Measurements from ENCODE around the gene KIF5A.
"Not testable (repeated sequence)": the region's sequence is repeated elsewhere in the genome, so short reads cannot be mapped to it uniquely, and the experiment has no call there.

The KIF5A gene

DNA sequence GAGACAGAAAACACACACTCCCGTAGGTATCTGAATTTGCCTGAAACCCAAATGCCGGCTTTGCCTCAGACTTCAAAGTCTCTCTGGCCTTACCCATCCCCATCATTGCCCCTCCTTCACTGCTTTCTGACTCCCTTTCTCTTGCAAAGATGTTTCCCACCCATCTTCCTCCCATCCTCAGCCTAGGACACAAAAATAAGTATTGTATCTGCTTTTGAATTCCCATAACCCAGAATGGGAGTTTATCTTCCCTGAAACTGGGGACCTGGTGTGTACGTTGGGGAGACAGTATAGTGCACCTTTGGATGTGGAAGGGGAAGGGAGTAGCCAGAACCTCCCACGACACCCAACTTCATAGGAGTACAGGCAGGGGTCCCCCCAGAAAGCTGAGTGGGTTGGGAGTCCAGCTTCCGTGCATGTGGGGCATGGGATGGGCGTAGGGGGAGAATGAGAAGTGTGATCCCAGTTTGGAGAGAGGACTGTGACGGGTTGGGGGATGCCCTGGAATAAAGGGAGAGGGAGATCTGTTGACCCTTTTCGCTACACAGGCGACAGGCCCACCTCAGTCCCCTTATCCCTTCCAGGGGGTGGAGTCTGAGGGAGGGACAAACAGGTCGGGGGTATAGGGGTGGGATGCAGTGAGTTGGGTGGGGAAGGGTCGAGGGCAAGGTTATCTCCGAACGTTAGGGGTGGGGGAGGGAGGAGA is 488 bp upstream of the KIF5A start:
- Mint-ChIP-seq H3K4me3 (peak overlapping the region; percentile 66 to 81), H3K4me1 (ENCODE audit: low read depth in 2 of 2) (peaks cover 36 to 48% of the 10 kb centered on the region in 2 donors), H3K9me3 (no peaks in the 10 kb centered on the region), H3K36me3 (ENCODE audit: insufficient read depth) (peaks cover 13% of the 10 kb centered on the region), H3K27me3 (peaks cover 8 to 13% of the 10 kb centered on the region in 2 donors), H3K27ac (peak overlapping the region in 1 of 2 donors; percentile 9)
- DNase-seq (no peak), ATAC-seq (replicated peaks) (no peak)

DNA sequence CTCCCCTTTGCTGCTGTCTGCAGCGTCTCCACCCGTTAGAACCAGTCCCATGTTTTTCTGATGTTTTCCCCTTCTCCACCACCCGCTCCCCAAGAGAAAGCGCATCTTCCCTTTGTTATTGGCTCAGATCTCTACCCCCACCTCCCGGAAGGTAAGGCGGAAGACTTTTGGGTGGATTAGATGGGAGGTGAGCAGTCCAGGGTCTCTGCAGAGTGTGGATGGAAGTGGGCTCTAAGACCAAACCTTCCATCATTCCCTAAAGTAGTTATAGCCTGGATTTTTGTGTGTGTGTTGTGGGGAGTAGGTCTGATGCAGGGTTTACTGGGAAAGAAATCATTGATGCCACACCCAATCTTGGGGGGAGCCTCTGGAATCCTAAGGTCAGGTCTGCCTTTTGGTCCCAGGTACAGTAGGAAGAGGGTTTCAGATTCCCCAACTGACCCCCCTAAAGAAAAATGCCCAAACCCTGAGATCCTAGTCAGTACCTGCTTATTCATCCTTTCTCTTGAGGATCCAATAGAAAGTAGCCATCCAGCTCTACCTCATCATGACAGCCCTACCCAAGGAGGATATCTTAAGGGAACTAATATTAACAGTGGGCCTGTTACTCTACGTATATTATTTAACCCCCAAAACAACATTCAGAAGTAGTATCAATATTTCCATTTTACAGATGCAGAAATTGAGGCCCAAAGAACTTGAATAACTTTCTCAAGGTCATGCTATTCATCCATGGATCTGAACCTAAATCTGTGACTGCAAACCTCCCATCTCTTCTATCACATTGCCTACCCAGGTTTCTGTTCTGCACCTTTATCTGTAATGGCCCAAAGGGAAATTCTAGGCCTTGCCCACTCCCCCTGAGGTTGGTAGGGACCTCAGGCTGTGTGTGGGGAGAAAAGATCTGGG is 1.1 kb downstream of the KIF5A start:
- Mint-ChIP-seq H3K27ac (peak overlapping the region; percentile 0 to 12), H3K9me3 (no peaks in the 10 kb centered on the region), H3K4me1 (ENCODE audit: low read depth in 2 of 2) (peaks cover 26 to 34% of the 10 kb centered on the region in 2 donors), H3K36me3 (ENCODE audit: insufficient read depth) (peaks cover 17% of the 10 kb centered on the region), H3K4me3 (peak overlapping the region; percentile 66 to 81), H3K27me3 (peaks cover 8 to 15% of the 10 kb centered on the region in 2 donors)
- no peak for ATAC-seq (replicated peaks)
- no peak for DNase-seq

DNA sequence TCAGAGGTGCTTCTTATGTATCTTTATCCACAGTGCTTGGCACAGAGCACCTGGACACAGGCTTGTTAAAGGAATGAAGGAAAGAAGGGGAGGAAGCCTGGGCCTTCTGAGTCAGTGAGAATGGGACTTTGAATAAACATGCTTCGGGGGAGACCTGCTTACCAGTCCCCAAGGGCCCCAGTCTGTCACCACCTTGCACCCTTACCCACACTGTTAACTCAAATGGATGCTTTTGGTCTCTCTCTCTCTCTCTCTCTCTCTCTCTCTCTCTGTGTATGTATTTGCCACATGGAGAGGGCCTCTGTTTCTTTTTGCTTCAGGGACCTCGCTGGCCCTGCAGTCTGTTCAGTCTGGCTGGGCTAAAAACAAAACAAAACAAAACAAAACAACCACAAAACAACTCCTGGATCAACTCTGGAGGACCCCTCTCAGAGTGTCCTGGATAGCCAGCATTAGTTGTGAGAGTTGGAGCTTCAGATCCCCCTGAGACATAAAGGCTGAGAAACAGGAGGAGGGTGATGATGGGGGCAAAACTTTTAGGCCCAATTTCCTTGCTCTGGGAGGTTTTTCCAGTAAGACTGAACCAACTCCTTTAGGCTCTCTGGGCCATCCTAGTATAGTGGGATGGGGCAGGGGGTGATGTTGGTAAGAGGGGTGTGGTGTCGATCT is 1.9 kb downstream of the KIF5A start:
- no peak for DNase-seq

DNA sequence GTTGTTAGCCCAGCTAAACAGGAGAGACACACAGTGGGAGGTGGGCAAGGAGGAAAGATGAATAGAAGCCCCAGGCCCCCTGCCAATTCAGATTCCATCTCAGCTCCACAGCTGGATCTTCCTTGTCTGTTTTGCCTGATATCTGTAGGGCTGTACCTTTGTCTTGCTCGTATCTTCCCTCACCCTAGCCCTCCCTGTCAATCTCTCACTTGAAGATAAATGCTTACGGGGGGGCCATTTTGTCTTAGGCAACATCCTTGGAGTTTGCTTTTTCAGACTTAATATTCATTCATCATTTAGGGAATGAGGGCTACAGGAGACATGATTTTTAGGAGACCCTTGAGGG is 2.4 kb downstream of the KIF5A start:
- Mint-ChIP-seq H3K9me3 (no peaks in the 10 kb centered on the region), H3K4me1 (ENCODE audit: low read depth in 2 of 2) (peaks cover 16 to 22% of the 10 kb centered on the region in 2 donors), H3K4me3 (no peak overlapping the region), H3K27me3 (peaks cover 8 to 15% of the 10 kb centered on the region in 2 donors), H3K27ac (no peak overlapping the region), H3K36me3 (ENCODE audit: insufficient read depth) (peaks cover 6% of the 10 kb centered on the region)
- no peak for DNase-seq
- no peak for ATAC-seq (replicated peaks)

More for the DNA sequence above, 1.9 kb downstream of the KIF5A start:
- H3K4me3 Mint-ChIP-seq: peak overlapping the region in 1 of 2 donors; percentile 81
- peaks cover 19 to 27% of the 10 kb centered on the region in 2 donors for H3K4me1 Mint-ChIP-seq (ENCODE audit: low read depth in 2 of 2)
- peaks cover 8 to 15% of the 10 kb centered on the region in 2 donors for H3K27me3 Mint-ChIP-seq
- ATAC-seq (replicated peaks): no peak
- H3K36me3 Mint-ChIP-seq (ENCODE audit: insufficient read depth): peaks cover 9% of the 10 kb centered on the region
- H3K27ac Mint-ChIP-seq: peak overlapping the region in 1 of 2 donors; percentile 12
- no peaks in the 10 kb centered on the region for H3K9me3 Mint-ChIP-seq

DNA sequence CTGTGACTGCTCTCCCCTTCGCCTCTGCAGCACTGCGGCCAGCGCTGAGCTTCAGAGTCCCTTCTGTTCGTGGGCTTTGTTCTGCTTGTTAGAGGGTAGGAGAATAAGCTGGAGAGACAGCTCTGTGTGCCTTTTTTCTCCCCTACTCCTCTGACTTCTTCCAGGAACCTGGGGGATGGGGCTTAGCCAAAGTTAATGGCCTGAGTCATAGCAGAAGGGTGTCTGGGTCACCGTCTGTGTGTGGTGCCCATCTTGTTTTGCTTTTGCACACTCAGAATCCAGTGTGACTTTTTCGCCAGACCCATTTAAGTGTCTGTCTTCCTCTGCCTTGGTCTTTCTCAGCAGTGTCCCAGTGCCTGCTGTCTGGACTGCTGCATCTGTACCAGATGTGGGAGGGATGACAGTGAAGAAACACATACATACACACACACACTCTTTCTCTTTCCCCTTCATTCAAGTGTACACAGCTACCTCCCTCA is 3.0 kb downstream of the KIF5A start:
- Mint-ChIP-seq H3K36me3 (ENCODE audit: insufficient read depth) (peaks cover 4% of the 10 kb centered on the region), H3K4me3 (no peak overlapping the region), H3K27ac (no peak overlapping the region), H3K27me3 (peaks cover 8 to 15% of the 10 kb centered on the region in 2 donors), H3K9me3 (no peaks in the 10 kb centered on the region), H3K4me1 (ENCODE audit: low read depth in 2 of 2) (peaks cover 13 to 16% of the 10 kb centered on the region in 2 donors)
- no peak for ATAC-seq (replicated peaks)
- DNase-seq: no peak

DNA sequence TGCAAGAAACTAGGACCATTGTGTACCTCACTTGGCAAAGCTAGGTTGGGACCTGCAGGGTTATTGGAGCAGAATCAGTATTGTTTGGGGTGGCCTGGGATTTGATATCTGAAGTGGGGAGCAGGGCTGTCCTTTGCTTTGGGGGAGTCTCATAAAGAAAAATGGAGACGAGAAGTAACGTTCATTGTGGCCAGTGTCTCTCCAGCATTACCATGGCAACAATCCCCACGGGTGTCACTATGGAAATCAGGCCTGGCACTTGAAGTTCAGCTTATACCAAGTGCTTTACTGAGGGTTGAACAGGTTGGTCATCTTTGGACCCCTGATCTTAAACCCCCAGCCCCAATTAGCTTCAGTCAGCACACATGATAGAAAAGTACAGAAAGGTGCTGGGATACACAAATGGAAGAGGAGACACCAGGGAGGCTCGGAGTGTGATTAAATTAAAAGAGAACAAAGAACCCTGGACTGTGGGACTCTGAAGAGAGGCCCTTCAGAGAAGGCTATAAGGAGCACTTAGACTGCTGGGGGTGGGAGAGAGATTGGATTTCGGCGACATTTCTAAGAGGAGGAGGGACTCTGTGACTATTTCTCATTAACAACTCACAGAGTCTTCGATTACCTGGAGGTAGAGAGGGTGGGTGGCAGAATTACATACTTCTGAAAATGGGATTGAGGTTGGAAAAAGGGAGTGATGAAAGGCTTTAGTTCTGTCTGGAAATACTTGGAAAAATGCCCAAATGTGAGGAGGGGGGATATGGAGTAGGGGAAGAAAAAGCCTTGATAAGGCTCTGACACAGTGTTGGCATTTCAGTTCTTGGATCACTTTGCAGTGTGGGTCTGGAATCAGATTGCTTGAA is 3.7 kb downstream of the KIF5A start:
- H3K36me3 Mint-ChIP-seq (ENCODE audit: insufficient read depth): peaks cover 4% of the 10 kb centered on the region
- H3K4me3 Mint-ChIP-seq: no peak overlapping the region
- H3K27me3 Mint-ChIP-seq: peaks cover 8 to 14% of the 10 kb centered on the region in 2 donors
- H3K4me1 Mint-ChIP-seq (ENCODE audit: low read depth in 2 of 2): peaks cover 12 to 16% of the 10 kb centered on the region in 2 donors
- no peak for DNase-seq
- ATAC-seq (replicated peaks): no peak
- no peaks in the 10 kb centered on the region for H3K9me3 Mint-ChIP-seq
- no peak overlapping the region for H3K27ac Mint-ChIP-seq

DNA sequence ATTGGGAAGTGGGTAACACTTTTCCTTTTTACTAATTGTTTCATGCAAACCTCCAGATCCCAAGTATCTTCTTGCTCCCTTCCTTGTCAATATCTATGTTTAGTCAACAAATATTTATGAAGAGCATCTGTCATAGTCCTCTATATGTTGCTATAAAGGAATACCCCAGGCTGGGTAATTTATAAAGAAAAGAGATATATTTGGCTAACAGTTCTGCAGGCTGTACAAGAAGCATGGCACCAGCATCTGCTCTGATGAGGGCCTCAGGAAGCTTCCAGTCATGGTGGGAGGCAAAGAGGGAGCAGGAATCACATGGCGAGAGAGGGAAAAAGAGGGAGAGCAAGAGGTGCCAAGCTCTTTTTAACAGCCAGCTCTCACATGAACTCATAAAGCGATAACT is 4.6 kb downstream of the KIF5A start:
- DNase-seq (no peak), ATAC-seq (replicated peaks) (no peak)
- H3K27ac Mint-ChIP-seq: no peak overlapping the region
- peaks cover 9 to 11% of the 10 kb centered on the region in 2 donors for H3K4me1 Mint-ChIP-seq (ENCODE audit: low read depth in 2 of 2)
- no peaks in the 10 kb centered on the region for H3K9me3 Mint-ChIP-seq
- H3K27me3 Mint-ChIP-seq: peaks cover 8% of the 10 kb centered on the region in 2 donors
- H3K4me3 Mint-ChIP-seq: no peak overlapping the region
- H3K36me3 Mint-ChIP-seq (ENCODE audit: insufficient read depth): peaks cover 4% of the 10 kb centered on the region

DNA sequence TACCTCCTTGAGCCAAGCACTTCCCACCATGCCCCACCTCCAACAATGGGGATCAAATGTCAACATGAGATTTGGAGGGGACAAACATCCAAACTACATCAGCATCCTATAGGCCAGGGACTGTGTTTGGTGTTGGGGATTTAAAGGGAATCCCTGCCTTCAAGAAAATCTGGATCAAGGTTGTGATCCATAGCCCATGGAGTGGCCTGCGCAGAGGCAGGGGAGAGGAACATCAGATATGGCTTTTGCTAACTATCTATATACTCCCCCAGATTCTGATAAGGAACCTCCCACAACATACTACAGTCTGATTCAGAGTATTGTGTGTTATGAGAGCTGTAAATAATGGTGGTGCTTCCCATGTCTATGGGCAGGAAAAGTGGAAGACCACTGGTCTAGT is 5.1 kb downstream of the KIF5A start:
- Mint-ChIP-seq H3K4me3 (no peak overlapping the region), H3K36me3 (ENCODE audit: insufficient read depth) (peaks cover 4% of the 10 kb centered on the region), H3K9me3 (no peaks in the 10 kb centered on the region), H3K27me3 (peaks cover 8% of the 10 kb centered on the region in 2 donors), H3K27ac (no peak overlapping the region), H3K4me1 (ENCODE audit: low read depth in 2 of 2) (peaks cover 7 to 8% of the 10 kb centered on the region in 2 donors)
- ATAC-seq (replicated peaks) (no peak), DNase-seq (no peak)

DNA sequence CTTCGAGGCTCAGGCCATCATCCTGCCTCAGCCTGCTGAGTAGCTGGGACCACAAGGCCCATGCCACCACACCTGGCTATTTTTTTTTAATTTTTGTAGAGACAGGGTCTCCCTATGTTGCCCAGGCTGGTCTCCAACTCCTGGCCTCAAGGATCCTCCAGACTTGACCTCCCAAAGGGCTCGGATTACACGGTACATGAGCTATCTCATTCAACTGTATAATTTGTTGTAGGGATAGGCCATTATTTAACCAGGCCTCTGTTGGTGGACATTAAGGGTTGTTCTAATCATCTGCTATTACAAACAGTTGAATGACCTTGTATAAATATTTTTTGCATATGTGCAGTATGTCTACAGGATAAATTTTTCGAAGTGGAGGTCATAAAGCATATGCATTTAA is 9.0 kb downstream of the KIF5A start:
- DNase-seq (no peak), ATAC-seq (replicated peaks) (no peak)
- Mint-ChIP-seq H3K9me3 (no peaks in the 10 kb centered on the region), H3K4me1 (ENCODE audit: low read depth in 2 of 2) (no peaks in the 10 kb centered on the region), H3K27me3 (peaks cover 2 to 18% of the 10 kb centered on the region in 2 donors), H3K27ac (no peak overlapping the region), H3K36me3 (ENCODE audit: insufficient read depth) (peaks cover 4% of the 10 kb centered on the region), H3K4me3 (no peak overlapping the region)

DNA sequence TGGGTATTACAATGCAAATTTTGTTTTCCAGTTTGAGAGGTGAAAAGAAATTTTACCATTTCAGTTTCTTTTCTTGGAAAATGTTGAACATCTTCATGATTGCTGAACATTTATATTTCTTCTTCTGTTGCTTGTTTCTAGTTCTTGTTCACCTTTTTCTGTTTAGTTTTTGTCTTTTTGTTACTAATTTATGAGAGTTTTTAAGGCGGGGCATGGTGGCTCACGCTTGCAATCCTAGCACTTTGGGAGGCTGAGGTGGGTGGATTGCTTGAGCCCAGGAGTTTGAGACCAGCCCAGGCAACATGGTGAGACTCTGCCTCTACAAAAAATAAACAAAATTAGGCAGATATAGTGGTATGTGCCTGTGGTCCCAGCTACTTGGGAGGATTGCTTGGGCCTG is 10.7 kb downstream of the KIF5A start:
- Mint-ChIP-seq H3K36me3 (ENCODE audit: insufficient read depth) (peaks cover 4% of the 10 kb centered on the region), H3K9me3 (no peaks in the 10 kb centered on the region)

DNA sequence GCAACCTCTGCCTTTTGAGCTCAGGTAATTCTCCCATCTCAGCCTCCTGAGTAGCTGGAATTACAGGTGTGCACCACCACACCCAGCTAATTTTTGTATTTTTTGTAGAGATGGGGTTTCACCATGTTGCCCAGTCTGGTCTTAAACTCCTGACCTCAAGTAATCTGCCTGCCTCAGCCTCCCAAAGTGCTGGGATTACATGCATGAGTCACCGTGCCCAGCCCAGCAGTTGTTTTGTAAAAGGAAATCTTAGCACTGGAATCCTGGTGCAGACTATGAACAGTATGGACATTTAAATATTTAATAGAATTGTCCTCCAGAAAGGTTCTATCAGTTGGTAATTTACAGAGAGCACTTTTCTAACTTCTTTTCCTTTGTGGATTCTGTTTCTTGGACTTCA is 11.3 kb downstream of the KIF5A start:
- H3K4me3 Mint-ChIP-seq; H3K27ac Mint-ChIP-seq; H3K4me1 Mint-ChIP-seq (ENCODE audit: low read depth in 2 of 2); ATAC-seq (replicated peaks); H3K36me3 Mint-ChIP-seq (ENCODE audit: insufficient read depth); H3K9me3 Mint-ChIP-seq; DNase-seq: not testable (repeated sequence)
- peaks cover 13 to 24% of the 10 kb centered on the region in 2 donors for H3K27me3 Mint-ChIP-seq

More for the DNA sequence above, 10.7 kb downstream of the KIF5A start:
- DNase-seq (no peak), ATAC-seq (replicated peaks) (no peak)
- Mint-ChIP-seq H3K27ac (no peak overlapping the region), H3K4me1 (ENCODE audit: low read depth in 2 of 2) (no peaks in the 10 kb centered on the region), H3K4me3 (no peak overlapping the region), H3K27me3 (peaks cover 13 to 24% of the 10 kb centered on the region in 2 donors)

DNA sequence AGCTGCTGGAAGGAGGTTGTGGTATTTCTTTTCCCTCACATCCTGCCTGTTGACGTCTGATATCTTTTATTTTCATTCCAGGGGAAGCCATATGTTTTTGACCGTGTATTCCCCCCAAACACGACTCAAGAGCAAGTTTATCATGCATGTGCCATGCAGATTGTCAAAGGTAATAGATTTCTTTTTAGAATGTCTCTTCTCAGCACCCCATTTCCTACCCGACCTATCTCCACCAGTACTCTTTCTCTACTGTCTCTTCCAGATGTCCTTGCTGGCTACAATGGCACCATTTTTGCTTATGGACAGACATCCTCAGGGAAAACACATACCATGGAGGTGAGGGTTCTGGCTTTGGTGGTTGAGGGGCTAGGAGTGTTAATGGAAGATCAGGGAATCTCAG is 13.5 kb downstream of the KIF5A start:
- H3K4me3 Mint-ChIP-seq: no peak overlapping the region
- ATAC-seq (replicated peaks) (no peak), DNase-seq (no peak)
- no peak overlapping the region for H3K27ac Mint-ChIP-seq
- H3K27me3 Mint-ChIP-seq: peaks cover 17 to 24% of the 10 kb centered on the region in 2 donors
- no peaks in the 10 kb centered on the region for H3K36me3 Mint-ChIP-seq (ENCODE audit: insufficient read depth)
- H3K4me1 Mint-ChIP-seq (ENCODE audit: low read depth in 2 of 2): no peaks in the 10 kb centered on the region
- H3K9me3 Mint-ChIP-seq: no peaks in the 10 kb centered on the region
